ENCODE results near the gene UBASH3B.

GRCh38 chr11:122852074-122852795, 196.7 kb downstream of the UBASH3B start:
- TF ChIP-seq POLR2AphosphoS5 (IDR thresholded peaks at IDR 0.05) (no peak), POLR2A (IDR thresholded peaks at IDR 0.05) (no peak), EP300 (IDR thresholded peaks at IDR 0.05) (no peak)
- TF ChIP-seq, protein P1, sequence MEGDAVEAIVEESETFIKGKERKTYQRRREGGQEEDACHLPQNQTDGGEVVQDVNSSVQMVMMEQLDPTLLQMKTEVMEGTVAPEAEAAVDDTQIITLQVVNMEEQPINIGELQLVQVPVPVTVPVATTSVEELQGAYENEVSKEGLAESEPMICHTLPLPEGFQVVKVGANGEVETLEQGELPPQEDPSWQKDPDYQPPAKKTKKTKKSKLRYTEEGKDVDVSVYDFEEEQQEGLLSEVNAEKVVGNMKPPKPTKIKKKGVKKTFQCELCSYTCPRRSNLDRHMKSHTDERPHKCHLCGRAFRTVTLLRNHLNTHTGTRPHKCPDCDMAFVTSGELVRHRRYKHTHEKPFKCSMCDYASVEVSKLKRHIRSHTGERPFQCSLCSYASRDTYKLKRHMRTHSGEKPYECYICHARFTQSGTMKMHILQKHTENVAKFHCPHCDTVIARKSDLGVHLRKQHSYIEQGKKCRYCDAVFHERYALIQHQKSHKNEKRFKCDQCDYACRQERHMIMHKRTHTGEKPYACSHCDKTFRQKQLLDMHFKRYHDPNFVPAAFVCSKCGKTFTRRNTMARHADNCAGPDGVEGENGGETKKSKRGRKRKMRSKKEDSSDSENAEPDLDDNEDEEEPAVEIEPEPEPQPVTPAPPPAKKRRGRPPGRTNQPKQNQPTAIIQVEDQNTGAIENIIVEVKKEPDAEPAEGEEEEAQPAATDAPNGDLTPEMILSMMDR (IDR thresholded peaks at IDR 0.05): no peak

Measured in gastroesophageal sphincter (tissue), 3 donors.